ENCODE results near the gene ACE.

ACE gene

DNA sequence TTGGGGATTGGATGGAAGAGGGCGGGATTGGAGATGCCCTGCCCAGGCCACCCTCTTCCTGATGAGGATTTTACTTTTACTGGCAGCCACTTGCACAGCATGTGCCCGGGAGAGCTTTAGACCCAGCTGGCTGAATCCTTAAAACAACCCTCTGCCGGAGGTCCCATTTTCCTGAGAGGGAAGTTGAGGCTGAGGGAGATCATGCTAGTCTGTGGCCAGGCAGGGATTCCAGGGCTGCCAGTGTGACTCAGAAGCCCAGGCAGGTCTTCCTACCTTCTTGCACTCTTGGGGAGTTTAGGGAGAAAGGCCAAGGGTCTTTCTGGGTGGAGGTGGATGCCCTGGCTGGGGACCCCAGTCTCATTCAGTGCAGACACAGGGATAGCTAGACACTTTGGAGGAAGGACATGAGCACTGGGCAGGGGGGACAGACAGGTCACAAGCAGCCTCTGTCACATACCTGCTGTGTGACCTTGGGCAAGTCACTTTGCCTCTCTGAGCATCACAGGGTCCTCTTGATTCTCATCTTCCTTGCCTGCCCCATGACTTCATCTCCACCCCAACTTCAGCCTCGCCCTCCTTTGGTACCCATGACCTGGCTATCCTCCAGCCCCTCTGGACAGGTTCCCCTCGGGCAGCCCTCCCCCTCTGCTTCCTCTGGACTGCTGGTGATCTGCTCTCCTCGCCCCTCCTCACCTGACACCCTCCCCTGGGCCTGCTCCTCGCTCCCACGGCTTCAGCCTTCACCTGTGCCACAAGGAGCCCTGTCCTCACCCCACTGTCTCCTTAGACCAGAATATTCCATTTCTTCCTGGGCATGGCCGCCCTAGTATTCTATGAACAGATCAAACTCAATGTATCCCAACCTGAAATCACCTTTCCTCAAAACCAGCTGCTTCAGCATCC, 62.1 kb downstream of the ACE start:
- DNase-seq (ENCODE audit: low read depth) = no peak

DNA sequence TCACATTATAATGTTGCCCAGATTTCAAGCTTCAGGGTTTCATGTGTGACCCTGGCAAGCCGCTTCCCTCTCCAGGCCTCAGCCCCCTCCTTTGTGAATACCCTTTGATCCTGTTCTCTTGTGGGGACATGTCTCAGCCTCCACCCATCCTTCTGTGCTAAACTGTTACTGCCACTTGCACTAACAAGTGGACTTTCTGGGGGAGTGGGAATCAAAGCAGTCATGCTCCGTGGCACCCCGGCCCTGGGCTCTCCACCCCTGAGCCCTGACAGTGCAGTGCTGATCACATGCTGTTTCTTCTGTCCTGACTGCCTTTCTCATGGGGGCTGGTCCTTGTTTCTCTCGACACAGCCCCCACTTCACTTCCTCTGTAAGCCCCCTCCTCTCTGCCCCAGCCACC, 63.7 kb downstream of the ACE start:
- no peak for DNase-seq (ENCODE audit: low read depth)

DNA sequence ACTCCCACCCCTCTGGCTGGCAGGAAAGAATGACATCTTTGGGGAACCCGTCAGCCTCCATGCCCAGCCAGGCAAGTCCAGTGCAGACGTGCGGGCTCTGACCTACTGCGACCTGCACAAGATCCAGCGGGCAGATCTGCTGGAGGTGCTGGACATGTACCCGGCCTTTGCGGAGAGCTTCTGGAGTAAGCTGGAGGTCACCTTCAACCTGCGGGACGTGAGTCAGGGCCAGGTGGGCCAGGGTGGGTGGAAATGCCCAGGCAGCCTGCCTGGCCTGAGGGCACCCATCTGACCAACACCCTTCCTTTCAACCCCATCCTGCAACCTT, 65.3 kb downstream of the ACE start:
- no peak for DNase-seq (ENCODE audit: low read depth)

GRCh38 chr17:63542942-63543821, 66.3 kb downstream of the ACE start:
- DNase-seq (ENCODE audit: low read depth) = no peak

DNA sequence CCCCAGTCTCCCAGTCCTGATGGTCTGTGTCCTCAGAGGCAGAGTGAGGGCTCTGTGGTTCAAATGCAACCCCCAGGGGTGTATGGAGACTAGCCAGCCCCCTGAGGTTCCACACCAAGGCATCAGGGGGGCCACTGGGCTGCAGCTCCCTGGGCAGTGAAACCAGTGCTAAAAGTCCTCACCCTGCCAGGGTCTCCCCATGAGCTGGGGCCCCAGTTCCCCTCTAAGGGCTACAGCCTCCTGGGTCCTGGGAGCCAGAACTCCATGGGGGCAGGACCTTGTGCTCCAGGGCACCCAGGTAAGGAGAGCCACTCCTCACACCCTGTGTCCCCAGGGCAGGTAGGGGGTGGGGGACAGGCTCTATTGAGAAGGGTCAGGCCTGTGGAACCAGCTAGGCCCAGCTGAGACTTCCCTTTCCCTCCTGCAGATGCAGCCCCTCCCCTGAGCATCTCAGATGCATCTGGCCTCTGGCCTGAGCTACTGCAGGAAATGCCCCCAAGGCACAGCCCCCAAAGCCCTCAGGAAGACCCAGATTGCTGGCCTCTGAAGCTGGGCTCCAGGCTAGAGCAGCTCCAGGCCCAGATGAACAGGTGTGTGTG, 67.1 kb downstream of the ACE start:
- DNase-seq (ENCODE audit: low read depth) = no peak

DNA sequence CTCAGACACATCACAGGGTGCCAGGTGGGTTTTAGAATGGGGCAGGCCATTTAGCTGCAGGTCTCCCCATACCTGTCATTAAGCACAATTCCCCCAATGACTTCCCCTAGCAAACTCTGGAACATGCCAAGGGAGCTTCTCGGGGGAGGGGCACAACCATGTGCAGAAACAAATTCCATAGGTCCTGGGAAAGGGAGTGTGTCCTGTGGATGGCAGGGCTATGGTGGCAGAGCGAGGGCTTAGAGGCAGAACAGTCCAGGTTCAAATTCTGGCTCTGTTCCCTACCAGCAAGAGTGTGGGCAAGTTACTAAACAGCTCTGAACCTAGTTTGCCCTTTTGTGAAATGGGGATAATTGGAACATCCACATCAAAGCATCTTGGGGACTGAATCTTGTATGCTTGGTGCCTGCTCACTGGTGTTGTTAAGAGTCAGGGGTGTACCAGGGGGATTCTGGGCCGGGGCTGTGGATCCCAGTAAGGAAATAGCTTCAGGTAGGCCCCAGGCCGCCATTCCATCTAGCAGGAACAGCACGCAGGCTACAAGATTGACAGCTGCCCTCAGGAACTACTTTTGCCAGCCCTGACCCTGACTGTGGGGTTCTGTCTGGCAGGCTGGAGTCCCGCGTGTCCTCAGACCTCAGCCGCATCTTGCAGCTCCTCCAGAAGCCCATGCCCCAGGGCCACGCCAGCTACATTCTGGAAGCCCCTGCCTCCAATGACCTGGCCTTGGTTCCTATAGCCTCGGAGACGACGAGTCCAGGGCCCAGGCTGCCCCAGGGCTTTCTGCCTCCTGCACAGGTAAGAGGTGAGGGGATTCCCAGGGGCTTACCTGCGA, 67.8 kb downstream of the ACE start:
- DNase-seq (ENCODE audit: low read depth) = no peak

- DNase-seq (ENCODE audit: low read depth) = no peak
Measured at GRCh38 chr17:63546308-63547082, 69.6 kb downstream of the ACE start.

DNA sequence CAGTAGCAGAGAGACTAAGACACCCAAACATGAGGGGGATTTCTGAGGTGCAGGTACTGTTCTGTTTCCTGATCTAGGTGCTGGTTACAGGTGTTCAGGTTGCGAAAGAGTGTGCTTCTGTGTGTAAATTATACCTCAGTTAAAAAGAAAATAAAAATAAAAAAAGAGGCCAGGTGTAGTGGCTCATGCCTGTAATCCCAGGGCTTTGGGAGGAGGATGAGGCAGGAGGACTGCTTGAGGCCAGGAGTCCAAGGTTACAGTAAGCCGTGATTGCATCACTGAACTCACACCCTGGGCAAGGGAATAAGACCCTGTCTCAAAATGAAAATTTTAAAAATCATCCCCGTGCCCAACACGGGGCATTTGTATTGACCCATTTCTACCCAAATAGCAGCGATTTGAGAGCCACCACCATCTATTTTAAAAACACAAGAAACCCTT, 70.2 kb downstream of the ACE start:
- DNase-seq (ENCODE audit: low read depth) = no peak

All from stimulated activated CD4-positive, alpha-beta T cell treated with anti-CD3 and anti-CD28 coated beads, Interleukin-2, amount 100 ng/mL, for 4 hours (primary cell).